ENCODE measurements around the gene COL6A3.

COL6A3 gene

DNA sequence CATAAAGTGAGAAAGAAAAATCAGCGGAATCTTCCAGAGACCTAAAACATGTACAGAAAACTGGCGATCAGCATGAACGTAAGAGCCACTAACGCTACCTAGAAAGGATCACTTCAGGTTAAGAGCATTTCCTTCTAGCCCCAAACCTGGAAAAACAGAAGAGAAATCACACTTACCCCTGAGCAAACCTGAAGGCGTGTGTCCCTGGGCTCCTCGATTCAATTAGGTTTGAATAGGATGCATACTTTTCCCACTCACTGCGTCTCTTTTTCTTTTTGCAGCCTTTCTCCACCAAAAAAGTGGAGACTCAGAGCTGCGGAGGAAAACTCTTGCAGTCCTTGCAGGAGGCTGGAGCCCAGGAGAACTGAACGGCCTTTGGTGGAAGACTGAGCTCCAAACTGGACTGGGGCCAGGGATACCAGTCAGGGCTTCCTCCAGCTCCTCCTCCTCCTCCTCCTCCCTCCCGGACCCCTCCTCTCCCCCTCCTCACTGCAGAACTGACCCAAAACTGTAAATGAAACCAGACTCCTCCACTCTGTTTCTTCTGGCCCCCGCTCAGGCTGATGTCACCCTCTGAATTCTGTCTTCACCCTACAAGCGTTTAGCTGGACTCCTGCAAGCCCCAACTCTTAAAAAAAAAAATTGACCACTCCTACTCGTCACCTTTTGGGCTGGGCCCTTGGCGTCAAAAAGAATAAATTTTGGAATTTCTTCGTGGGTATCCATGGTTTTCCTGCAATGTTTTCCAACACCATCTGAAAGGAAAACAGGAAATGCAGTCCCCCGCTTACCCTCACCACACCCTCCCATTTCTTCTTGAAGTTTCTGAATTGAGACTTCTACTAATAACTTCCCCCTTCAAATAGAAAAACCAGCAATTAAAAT lies at the start of gene COL6A3:
COL6A3 (minus strand) TSS at position 388 of the 885 bp plus-strand sequence. CDS start 17,347 bp downstream, outside the sequence.
- DNase-seq (ENCODE audit: low read depth): no peak

DNA sequence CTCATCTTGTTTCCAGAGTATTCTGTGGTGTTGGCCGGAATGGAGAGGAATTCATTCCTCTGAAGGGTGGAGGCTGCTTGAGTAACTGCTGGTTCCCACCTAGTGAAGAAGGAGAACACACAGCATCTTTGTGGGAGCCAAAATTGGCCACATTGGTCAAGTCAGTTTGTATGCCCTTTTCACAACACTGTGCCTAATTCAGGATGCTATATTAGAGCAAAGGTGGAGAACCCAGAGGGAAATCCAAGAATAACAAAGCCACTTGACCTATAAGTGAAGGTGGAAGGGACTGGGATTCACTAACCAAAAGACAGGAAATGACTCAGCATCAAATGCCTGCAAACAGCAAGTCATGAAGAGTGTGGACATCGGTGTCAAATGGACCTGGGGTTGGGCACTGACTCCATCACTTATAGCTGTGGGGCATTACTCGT lies 45.8 kb upstream of the COL6A3 start:
- DNase-seq (ENCODE audit: low read depth): no peak

GRCh38 chr2:237459226-237459625 lies 45.3 kb upstream of the COL6A3 start:
- no peak for DNase-seq (ENCODE audit: low read depth)

DNA sequence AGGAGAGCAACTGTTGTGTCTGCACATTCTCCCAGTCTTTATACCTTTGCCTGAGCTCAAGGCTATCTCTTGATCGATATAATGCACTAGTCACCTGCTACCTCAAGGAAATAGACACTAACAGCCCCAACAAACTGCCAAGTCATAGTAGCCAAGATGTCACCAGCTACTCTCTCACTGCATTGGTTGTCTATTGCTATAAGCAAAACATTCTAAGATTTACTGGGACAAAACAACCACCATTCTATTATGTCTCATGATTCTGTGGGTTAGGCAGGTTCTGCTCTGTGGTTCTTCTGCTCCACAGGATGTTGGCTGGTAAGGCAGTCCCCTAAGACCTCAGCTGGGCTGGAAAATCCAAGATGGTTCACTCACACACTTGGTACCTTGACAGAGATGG lies 44.6 kb upstream of the COL6A3 start:
- DNase-seq (ENCODE audit: low read depth): no peak

DNA sequence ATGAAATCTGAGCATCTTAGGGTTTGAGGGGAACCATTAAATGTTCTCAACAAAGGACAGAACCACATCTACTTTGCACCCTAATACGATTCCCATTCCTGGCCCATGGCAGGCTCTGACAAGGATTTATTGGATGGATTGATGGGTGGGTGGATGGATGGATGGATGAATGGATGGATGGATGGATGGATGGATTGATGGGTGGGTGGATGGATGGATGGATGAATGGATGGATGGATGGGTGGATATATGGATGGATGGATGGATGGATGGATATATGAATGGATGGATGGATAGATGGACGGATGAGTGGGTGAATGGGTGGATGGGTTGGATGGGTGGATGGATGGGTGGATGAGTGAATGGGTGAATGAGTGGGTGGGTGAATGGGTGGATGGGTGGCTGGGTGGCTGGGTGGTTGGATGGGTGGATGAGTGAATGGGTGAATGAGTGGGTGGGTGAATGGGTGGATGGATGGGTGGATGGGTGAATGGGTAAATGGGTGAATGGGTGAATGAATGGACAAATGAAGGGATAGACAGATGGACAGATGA lies 43.5 kb upstream of the COL6A3 start:
- no peak for DNase-seq (ENCODE audit: low read depth)

GRCh38 chr2:237456200-237456843 lies 42.4 kb upstream of the COL6A3 start:
- DNase-seq (ENCODE audit: low read depth): no peak

GRCh38 chr2:237455764-237456163 lies 41.8 kb upstream of the COL6A3 start:
- DNase-seq (ENCODE audit: low read depth): no peak

DNA sequence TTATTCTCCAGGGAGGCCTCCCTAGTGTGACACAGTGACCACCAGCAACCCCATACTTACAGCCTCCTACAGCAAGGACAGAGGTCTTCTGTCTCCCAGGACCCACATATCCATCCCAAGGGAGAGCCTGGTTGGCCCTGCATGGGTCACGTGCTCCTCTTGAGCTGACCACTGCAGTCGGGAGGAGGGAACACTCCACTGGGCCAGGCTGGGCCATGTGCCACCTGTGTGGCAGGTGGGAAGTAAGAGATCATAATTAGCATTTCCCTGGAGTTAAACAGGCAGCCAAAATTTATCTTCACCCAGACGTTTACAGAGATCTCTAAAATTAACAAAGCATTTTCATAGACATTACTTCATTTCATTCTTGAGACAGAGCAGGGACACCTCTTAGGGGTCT lies 39.7 kb upstream of the COL6A3 start:
- no peak for DNase-seq (ENCODE audit: low read depth)

DNA sequence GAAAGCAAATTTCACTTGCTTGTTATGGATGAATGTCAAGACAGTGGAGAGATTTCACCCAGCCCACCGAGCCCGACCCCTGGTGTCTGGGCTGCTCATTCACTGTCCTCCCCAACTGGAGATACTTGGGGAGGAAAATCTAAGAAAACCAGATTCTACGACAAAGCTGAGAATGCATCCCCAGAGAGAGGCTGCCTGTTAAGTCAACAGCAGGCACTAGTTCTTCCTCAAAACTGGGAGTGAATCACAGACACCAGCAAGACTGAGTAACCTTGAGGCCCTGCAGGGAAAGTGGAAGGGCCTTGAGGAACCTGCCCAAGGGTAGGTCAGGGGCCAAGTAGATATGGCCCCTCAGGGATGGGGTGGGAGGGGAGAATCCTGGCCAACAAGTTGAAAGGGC lies 38.9 kb upstream of the COL6A3 start:
- no peak for DNase-seq (ENCODE audit: low read depth)

DNA sequence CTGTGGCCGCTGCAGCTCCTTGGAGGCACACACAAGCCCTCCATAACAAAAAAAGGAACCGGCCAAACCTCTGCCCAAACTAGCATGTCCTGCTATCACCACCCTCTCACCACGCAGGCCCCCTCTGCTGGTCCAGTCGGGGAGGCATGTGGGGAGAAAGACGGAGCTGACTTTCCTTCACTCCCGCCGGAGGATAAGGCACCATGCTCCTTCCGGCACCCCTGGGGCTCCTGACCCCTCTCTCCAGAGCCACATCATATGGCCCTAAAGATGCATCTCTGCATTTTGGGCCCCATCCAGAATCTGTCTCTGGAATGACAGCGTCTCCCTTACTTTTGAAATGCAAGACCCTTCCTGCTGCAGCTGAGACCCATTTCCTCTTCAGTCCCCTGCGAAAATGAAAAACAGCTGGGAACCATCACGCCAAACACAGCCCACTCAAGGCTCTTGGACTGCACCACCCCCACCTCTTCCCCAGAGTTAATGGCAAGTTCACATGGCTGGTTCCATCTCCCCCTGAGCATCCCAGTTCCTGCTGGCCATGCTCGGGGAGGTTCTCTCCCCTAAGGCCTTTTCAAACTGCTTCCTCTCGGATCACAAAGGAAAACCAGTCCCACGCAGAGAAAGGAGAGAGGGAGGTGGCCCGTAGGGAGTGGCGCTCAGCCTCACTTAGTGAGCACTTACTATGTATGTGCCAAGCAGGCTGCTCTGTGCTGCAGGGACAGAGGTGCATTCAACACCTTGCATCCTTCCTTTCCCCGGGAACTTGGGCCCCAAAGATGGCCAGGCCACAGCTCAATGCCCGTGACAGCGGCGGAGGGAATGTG lies 37.9 kb upstream of the COL6A3 start:
- no peak for DNase-seq (ENCODE audit: low read depth)

GRCh38 chr2:237450583-237450982 lies 36.6 kb upstream of the COL6A3 start:
- no peak for DNase-seq (ENCODE audit: low read depth)

GRCh38 chr2:237450108-237450507 lies 36.1 kb upstream of the COL6A3 start:
- DNase-seq (ENCODE audit: low read depth): no peak

GRCh38 chr2:237449193-237449881 lies 35.4 kb upstream of the COL6A3 start:
- DNase-seq (ENCODE audit: low read depth): no peak

DNA sequence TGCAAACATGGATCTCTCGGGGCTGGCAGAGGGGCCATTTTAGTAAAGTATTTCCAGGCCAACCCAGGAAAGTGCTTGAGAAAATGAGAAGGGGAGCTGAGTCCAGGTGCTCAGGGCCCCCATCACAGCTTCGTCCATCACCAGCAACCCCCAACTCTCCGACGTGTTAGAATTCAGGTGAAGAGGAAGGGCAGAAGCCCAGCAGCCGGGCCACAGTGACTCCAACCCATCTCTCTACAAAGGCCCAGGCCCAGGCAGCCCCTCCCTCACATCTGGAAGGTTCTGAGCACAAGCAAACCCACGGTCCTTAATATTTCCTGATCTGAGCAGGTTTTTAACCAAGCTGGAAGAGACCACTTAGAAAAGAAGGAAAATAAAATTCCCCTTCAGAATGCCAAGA lies 34.7 kb upstream of the COL6A3 start:
- DNase-seq (ENCODE audit: low read depth): no peak

DNA sequence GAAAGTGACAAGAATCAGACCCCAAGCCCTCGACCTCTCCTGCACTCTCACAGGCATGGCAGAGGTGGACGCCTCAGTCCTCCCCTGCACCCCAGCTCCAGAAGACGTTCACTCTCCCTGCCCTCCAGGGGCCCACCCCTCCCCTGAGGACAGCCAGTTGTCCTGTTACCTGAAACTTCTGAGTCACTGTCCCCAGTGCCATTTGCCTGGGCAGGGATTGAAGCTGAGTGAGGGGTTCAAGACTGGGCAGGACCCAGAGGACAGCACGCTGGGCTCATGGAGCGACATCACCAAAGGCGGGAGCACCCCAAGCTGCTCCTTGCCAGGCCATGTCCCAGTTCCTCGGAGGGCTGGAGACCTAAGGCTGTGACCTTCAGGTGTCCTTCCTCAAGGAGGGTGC lies 34.2 kb upstream of the COL6A3 start:
- no peak for DNase-seq (ENCODE audit: low read depth)

GRCh38 chr2:237447496-237447895 lies 33.5 kb upstream of the COL6A3 start:
- DNase-seq (ENCODE audit: low read depth): no peak

- no peak for DNase-seq (ENCODE audit: low read depth)
Measured at GRCh38 chr2:237446338-237446665, 32.3 kb upstream of the COL6A3 start.

GRCh38 chr2:237445611-237446337 lies 31.8 kb upstream of the COL6A3 start:
- no peak for DNase-seq (ENCODE audit: low read depth)

DNA sequence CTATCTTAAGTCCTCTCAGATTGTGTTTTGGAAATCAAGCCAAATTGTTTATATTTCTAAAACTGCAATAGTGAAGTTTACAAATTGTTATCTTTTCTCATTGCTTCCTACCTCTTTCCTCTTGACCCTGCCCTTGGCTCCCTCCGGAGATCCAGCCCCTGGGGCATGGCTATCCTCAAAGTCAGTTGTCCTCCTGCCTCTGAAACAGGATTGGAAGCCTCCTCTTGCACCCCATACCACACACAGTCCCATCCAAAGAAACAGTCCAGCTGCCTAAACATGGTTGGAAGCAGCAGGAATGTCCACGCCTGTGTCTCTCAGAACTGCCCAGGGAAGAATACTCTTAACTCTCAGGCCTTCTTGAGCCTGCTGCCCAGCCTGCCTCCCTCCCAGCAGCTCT lies 30.1 kb upstream of the COL6A3 start:
- no peak for DNase-seq (ENCODE audit: low read depth)

GRCh38 chr2:237441605-237442274 lies 27.8 kb upstream of the COL6A3 start:
- DNase-seq (ENCODE audit: low read depth): no peak

All from stimulated activated CD8-positive, alpha-beta memory T cell treated with anti-CD3 and anti-CD28 coated beads, Interleukin-12 subunit alpha, Interleukin-12 subunit beta, amount 100 ng/mL, for 1 hour (primary cell).